NCI-H510A treated with DMSO at 0.1 percent for 48 hours (cell line): ENCODE measurements around the gene FLAD1.
"Not testable (repeated sequence)": the region's sequence is repeated elsewhere in the genome, so short reads cannot be mapped to it uniquely, and the experiment has no call there.

Source experiments
- DNase-seq: peaks from one replicate; lab custom pipeline; 2025; lab: John Stamatoyannopoulos, UW

The FLAD1 gene

GRCh38 chr1:154969246-154969645 lies 13.9 kb upstream of the FLAD1 start:
- DNase-seq = no peak

- no peak for DNase-seq
Observed at GRCh38 chr1:154969860-154970452, 13.2 kb upstream of the FLAD1 start.

- peak; percentile 78 for DNase-seq
Observed at GRCh38 chr1:154970631-154971340, 12.4 kb upstream of the FLAD1 start, which contains the start of gene SHC1. TSS of gene SHC1 (minus strand) at chr1:154970747. CDS start at chr1:154970526, 221 bp downstream.

- no peak for DNase-seq
Observed at GRCh38 chr1:154971341-154971998, 11.7 kb upstream of the FLAD1 start.

GRCh38 chr1:154972213-154972516 lies 11.0 kb upstream of the FLAD1 start:
- DNase-seq = no peak

GRCh38 chr1:154972517-154973343 lies 10.4 kb upstream of the FLAD1 start:
- peak; percentile 75 for DNase-seq

GRCh38 chr1:154973344-154974101 lies 9.6 kb upstream of the FLAD1 start:
- DNase-seq = peak; percentile 97

- peak; percentile 99 for DNase-seq
Observed at GRCh38 chr1:154974102-154974807, 8.9 kb upstream of the FLAD1 start, which contains the start of gene CKS1B. TSS of gene CKS1B (plus strand) at chr1:154974681. CDS start at chr1:154974746, 65 bp downstream.

GRCh38 chr1:154974808-154975408 lies 8.2 kb upstream of the FLAD1 start:
- DNase-seq = peak; percentile 96

- no peak for DNase-seq
Observed at GRCh38 chr1:154975409-154976059, 7.6 kb upstream of the FLAD1 start.

- DNase-seq = not testable (repeated sequence)
Observed at GRCh38 chr1:154977762-154978161, 5.4 kb upstream of the FLAD1 start.

- DNase-seq = no peak
Observed at GRCh38 chr1:154978360-154978759, 4.8 kb upstream of the FLAD1 start.

- DNase-seq = no peak
Observed at GRCh38 chr1:154982341-154982740, 803 bp upstream of the FLAD1 start.

GRCh38 chr1:154983776-154984466 lies 777 bp downstream of the FLAD1 start:
- DNase-seq = no peak

GRCh38 chr1:154986736-154987135 lies 3.6 kb downstream of the FLAD1 start:
- DNase-seq = not testable (repeated sequence)

GRCh38 chr1:154987326-154987725 lies 4.2 kb downstream of the FLAD1 start:
- DNase-seq = no peak

GRCh38 chr1:154988058-154988954 lies 5.2 kb downstream of the FLAD1 start:
- DNase-seq = no peak

GRCh38 chr1:154989195-154989860 lies 6.2 kb downstream of the FLAD1 start:
- DNase-seq = no peak
